Forelimb muscle (tissue), 1 donor: ENCODE measurements around the gene SPDL1. TPM values are rescaled to one million over a fixed set of nuclear protein-coding genes. Genes with fewer than 3 reads are reported as not detected.

ENCODE experiments used
- DNase-seq: peaks from one replicate; pipeline ENCODE4 v3.0.0-alpha.2; 2013; ENCODE audit warnings: low read depth
- polyA plus RNA-seq: library from polyadenylated mRNA; unstranded; fragments of 120-200 nt; gene quantifications from one replicate; pipeline ENCODE4 v1.2.1, GENCODE V29; 2013; ENCODE audit not compliant: insufficient read length

SPDL1 gene
- polyA plus RNA-seq, 1 donor: 16.8 TPM

DNA sequence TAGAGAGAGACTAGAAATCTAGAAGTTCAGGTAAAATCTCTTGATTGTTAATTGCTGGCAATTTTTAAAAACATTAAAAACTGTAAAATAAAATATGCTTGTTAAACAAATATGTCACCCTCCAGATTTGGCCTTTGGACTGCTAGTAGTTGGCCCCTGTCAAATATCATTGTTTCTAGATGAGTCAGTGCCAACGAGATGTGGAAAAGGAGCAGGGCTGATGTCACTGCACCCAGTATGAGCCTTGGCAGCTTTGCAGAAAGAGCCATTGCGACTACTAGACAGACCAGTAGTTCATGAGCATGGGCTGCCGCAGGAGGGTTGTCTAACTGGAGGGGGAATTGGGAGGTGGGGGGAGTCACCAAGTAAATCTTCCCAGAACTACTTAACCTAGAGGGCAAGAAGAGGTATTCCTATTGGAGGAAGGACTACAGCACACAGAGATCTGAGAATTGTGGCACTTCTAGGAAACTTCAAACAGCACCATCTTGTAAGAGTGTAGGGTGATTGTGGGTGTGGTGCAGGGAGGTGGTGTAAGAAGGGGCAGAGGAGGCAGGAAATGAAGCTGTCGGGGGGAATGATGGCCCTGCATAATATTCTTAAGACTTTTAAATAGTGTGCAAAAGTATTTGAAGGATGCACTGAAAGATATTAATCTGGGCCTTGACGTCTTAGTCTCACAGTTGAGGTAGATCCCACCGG is 46.4 kb downstream of the SPDL1 start:
- DNase-seq: no peak

DNA sequence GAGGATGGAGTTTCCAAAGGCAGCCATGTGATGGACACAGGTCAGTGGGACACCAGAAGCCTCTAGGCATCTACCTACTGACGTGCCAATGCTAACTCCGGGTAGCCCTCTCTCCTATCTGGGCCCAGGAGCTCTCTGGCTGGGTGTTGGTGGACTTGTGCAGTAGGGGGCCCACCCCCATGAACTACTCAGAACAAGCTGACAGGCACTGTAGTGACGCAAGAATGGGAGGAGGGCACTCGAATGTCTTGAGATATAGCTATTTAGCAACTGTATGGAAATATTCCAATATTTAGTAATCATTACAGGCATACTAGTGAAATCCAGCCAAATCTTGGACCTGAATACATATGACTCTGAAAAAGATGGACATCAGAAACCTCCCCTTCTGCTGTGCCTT is 47.8 kb downstream of the SPDL1 start:
- no peak for DNase-seq

DNA sequence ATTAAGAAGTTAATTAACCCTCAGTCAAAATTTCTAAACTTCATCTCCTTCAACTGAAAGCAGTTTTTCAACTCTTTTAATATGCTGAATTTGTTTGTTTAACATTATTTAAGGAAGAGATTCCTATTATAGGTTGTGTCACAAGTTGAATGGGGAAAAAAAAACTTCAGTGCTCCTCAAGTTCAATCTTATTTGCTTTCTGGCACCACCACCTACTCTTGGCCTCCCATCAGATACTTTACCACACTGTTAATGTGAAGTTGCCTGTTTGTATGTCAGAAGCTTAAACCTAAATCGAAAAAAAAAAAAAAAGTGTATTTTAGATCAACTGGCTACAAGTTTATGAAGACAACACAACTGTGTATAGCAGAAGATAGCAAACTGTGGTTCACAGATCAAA is 49.4 kb downstream of the SPDL1 start:
- no peak for DNase-seq

- no peak for DNase-seq
Observed at GRCh38 chr5:169634606-169635005, 51.0 kb downstream of the SPDL1 start.

GRCh38 chr5:169635936-169636335 is 52.4 kb downstream of the SPDL1 start:
- no peak for DNase-seq

DNA sequence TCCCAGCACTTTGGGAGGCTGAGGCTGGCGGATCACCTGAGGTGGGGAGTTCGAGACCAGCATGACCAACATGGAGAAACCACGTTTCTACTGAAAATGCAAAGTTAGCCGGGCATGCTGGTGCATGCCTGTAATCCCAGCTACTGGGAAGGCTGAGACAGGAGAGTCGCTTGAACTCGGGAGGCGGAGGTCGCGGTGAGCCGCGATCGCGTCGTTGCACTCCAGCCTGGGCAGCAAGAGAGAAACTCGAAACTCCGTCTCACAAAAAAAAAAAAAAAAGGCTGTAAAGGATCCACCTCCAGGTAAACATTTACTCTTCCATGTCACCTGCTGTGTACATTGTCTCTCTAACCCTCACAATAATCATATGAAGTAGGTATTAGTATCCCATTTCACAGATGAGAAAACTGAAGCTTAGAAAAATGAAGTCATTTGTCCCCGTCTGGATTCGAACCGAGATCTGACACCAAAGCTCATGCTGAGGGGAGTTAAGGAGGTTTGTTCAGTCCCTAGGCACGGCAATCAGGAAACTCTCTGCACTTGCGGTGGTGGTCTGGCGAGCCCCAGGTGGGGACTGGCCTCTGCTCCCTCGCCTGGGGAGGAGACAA is 53.0 kb downstream of the SPDL1 start:
- DNase-seq: no peak

DNA sequence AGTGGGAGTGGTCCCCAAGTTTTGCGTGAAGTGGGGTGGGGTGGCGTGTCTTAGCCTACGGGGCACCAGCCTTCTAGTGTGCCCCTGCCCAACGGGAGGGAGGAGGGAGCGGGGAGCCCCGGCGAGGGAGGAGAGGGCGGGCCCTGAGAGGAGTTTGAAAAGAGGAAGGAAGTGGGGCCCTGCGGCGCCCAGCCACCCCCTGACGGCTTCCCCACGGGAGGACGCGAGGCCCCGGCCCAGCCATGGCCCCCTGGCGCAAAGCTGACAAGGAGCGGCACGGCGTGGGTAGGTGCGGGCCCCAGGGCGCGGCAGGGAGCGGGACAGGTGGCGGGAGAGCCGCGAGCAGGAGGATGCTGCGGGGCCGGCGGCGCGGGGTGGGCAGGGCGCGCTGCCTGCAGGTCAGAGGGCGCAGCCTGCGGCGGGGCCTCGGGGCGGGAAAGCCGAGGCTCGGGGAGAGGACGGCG is 53.5 kb downstream of the SPDL1 start, which contains the start of gene DOCK2:
Gene DOCK2, plus strand, starts transcription at position 191 of the 464 bp plus-strand sequence. Its CDS starts 52 bp downstream, at position 243.
- no peak for DNase-seq

DNA sequence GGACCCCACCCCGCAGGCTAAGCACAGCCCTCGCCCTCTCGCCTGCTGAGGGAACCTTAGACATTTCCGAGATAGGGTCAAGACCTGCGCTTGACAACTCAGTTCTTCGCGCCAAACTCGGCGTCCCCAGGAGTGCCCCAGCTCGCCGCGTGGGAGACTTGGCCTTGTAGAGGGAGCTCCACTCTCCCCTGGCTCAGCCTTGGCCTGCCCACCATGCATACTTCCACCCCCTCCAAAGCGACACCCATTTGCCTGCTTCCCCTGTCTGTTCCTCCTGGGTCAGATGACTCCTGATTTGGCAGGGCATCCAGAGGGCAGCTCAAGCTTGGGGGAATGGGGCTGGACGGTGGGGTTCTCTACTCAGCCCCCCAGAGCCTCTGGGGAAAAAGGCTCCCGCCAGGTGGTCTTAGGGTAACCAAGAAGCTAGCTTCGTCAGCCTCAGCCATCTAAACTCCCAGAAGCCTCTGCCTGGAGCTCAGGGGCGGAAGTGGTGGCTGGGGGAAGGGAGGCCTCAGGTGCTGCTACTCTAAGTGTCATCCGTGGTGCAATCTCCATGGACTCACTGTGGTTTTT is 54.1 kb downstream of the SPDL1 start:
- no peak for DNase-seq

DNA sequence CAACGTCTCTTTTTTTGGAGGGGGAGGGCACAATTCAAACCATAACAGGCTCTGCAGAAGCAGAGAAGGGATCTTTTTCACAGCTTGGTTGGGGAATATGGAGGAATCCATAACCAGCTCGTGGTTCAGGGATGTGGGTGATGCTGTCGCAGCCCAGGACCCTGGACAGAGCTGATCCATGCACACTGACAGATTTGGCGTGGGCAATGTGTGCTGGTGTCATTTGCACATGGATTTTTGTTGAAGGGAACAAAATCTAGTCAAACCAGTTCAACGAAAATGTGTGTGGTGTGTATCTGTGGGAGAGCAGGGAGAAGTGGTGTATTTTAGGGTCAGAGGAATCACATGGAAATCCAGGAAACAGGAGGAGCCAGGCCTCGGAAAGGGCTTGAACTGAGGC is 57.7 kb downstream of the SPDL1 start:
- no peak for DNase-seq

DNA sequence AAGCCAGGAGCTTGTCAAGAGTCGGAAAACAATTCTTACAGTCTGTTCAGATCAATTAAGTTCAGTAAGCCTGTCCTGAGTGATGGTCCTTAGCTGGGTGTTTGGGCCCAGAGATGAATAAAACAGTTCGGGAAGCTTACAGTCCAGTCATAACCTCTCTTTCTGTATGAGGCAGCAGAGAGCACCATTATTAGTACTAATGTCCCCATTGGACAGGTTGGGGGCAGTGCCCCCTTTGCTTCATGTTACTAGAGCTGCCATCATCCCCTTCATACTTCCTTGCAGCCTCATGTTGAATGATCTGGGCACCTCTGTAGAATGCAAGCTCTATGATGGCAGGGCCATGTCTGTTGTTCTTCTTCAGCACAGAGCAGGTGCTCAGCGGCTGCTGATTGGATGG is 63.3 kb downstream of the SPDL1 start:
- no peak for DNase-seq

GRCh38 chr5:169647566-169647965 is 64.0 kb downstream of the SPDL1 start:
- no peak for DNase-seq

DNA sequence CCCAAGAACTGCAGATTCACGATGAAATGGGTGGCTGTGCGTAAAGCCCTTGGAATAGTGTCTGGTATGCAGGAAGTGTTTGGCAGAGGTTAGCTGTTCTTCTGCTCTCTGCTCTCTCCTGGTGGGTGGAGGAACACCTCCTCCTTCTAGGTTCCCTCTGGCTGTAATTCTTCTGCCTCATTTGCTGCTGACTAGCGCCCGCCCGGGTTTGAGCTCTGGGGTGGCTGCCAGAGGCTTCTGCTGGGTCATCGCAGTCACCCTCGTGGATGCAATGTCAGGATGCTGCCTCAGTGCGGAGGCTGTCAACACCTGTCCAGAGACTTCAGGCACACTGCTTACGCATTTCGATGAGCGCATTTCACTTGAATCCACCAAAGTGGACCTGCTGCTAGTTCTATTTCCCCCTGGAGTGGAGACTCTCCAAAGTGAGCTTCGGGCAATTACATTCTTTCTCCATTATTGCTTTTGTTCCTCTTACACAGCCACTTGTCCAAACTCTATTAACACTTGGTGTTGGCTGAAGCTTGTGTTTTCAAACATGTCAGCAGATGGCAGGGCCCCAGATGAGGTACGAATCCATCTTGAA is 65.2 kb downstream of the SPDL1 start:
- DNase-seq: no peak

DNA sequence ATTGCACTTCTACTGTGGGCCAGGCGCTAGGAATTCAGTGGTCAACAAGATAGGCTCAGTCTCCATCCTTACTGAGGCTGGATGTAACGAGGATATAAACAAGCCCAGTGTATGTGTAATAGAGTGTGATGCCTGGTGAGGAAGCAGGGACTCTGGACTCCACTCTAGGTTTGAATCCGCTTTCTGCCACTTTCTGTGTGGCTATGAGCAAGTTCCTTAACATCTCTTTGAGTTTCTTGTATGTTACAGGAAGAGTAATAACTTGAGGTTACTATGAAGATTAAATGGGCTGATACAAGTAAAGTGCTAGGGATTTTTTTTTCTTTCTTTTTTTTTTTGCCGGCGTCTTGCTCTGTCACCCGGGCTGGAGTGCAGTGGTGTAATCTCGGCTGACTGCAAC is 65.9 kb downstream of the SPDL1 start:
- DNase-seq: no peak

DNA sequence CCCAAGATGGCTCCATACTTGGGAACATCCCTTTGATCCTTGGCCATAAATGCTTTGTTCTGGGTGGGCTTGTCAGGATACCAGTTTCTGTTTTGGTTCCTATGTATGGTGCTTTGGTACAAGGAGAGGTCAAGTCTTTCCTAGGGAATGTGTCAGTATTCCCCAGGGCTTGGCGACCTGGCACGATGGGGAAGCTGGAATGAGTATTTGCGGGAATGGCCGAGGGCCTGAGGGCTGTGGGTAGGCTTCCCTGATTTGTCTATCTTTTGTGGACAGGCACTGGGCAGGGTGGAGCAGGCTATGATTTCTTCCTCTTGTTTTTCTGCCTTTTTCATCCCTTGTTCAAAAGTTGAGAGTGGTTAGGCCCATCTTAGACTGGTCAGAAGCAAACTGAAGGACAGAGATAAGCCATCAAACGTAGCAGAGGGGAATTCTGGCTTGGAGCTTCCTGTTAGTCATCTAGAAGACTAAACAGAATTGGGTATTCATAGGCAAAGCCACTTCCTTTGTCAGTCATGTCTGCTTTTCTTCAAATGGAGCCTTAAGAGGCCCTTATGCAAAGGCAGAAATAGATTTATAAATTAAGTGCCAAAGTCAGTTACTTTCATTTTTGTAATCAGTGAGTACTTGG is 67.2 kb downstream of the SPDL1 start:
- no peak for DNase-seq

GRCh38 chr5:169651526-169651925 is 68.0 kb downstream of the SPDL1 start:
- no peak for DNase-seq

DNA sequence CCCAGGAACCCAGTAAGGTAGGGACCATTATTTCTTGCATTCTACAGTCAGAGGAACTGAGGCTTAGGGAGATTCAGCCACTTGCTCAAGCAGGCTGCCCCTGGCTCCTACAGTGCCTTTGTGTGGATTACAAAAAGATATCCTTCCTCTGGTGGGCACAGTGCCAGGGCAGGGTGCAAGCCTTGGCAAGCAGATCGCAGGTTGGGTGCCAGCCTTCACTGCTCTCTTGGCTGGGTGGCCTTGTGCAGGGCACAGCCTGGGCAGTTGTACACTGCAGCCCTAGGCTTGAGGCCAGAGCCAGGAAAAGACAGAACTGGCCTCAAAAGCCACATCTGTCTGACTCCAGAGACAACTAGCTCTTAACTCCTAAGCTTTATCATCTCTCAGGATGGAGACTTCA is 68.5 kb downstream of the SPDL1 start:
- no peak for DNase-seq

DNA sequence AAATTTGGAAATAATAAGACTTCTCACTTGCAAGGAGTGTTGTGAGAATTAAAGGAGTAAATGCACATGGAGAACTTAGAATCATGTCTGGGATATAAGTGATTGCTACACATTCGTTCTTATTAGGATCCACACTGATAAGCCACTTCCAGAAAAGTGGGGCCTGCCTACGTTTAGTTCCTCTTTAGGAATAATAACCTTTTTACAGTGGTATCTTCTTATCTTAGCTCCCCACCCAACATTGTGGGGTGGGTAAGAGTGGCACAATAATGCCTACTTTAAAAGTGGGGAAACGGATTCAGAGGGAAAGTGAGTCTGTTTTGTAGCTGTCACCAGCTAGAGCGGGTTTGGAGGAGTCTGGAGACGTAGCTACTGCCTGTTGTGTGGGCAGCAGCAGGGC is 69.5 kb downstream of the SPDL1 start:
- DNase-seq: no peak

Other genes starting within 250 kb of the SPDL1 start
- 2.6 TPM for gene DOCK2, start 53.5 kb downstream of the SPDL1 start, polyA plus RNA-seq